Measurements from ENCODE around the gene RAB3C. TPM values are rescaled to one million over a fixed set of nuclear protein-coding genes. Genes with fewer than 3 reads are reported as not detected.

The RAB3C gene
- total and polyA plus RNA-seq, 2 experiments from 2014 or later, result 15.0 to 30.6 TPM

DNA sequence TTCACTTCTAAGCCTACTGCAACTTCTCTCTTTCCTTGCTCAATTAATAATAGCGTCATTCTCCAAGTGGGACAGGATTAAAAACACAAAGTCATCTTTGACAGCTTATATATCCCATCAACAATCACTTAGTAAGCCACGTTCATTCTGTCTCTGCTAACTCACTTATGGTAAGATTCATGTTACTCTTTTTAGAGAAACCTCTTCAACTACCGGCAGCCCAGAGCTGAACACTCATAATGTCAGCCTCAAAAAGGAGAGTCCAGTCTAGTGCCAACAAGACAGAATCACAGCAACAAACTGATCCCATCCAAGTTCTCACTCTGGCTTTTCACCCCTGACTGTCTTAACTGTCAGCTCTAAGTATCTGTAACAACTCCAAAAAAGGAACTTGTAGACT, 196.0 kb downstream of the RAB3C start (continued):
- TF ChIP-seq ETS1 (IDR thresholded peaks at IDR 0.05), result no peak
- TF ChIP-seq JUNB (IDR thresholded peaks at IDR 0.05; ENCODE audit: unreplicated experiment), result no peak

DNA sequence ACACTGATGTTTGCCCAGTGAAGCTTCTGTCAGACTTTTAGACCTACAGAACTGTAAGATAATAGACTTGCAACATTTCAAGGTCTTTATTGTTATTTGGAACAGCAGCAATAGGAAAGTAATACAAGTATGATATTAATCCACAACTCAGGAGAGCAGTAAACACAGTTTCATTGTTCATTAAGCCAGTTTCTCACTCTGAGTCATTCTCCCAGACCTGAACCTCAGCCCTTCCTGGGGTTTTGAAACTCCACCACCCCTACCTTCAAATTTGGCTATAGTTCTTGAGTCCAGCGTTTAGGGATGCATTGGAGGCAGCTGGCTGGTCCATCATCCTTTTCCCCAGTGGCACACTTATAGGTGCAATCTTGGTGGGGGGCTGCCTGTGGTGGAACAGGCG, 203.2 kb downstream of the RAB3C start:
- H3K4me2 ChIP-seq, result no peak overlapping the region
- no peaks in the 10 kb centered on the region for H3K36me3 ChIP-seq (ENCODE audit: insufficient read depth)
- no peaks in the 10 kb centered on the region for H3F3A ChIP-seq (replicated peaks; ENCODE audit: low read depth)
- no peaks in the 10 kb centered on the region; the same call in 1 of the 2 replicates for H3K9me2 ChIP-seq (ENCODE audit: insufficient read depth)
- no peak overlapping the region for H2AFZ ChIP-seq
- H3K27ac Mint-ChIP-seq, result no peak overlapping the region
- no peaks in the 10 kb centered on the region for H3K9me3 Mint-ChIP-seq
- H4K20me1 ChIP-seq (replicated peaks; ENCODE audit: insufficient read depth), result no peaks in the 10 kb centered on the region
- H3K27me3 ChIP-seq (ENCODE audit: insufficient read depth), result no peaks in the 10 kb centered on the region
- H3K36me3 Mint-ChIP-seq (ENCODE audit: low read depth), result no peaks in the 10 kb centered on the region
- H3K4me1 ChIP-seq (ENCODE audit: insufficient read depth), result peaks cover 6% of the 10 kb centered on the region; the same call in 1 of the 2 replicates
- no peaks in the 10 kb centered on the region for H3K27me3 Mint-ChIP-seq (ENCODE audit: insufficient read depth, low read depth, poor library complexity)
- no peak overlapping the region for H3K27ac ChIP-seq (ENCODE audit: low read depth)
- no peak overlapping the region for H3K4me3 Mint-ChIP-seq
- DNase-seq (ENCODE audit: low spot score) (no peak), ATAC-seq (no peak)
- no peak for TF ChIP-seq STAT1 (IDR thresholded peaks at IDR 0.05; ENCODE audit: unreplicated experiment)
- TF ChIP-seq ETS1 (IDR thresholded peaks at IDR 0.05), result no peak
- TF ChIP-seq, protein P1, sequence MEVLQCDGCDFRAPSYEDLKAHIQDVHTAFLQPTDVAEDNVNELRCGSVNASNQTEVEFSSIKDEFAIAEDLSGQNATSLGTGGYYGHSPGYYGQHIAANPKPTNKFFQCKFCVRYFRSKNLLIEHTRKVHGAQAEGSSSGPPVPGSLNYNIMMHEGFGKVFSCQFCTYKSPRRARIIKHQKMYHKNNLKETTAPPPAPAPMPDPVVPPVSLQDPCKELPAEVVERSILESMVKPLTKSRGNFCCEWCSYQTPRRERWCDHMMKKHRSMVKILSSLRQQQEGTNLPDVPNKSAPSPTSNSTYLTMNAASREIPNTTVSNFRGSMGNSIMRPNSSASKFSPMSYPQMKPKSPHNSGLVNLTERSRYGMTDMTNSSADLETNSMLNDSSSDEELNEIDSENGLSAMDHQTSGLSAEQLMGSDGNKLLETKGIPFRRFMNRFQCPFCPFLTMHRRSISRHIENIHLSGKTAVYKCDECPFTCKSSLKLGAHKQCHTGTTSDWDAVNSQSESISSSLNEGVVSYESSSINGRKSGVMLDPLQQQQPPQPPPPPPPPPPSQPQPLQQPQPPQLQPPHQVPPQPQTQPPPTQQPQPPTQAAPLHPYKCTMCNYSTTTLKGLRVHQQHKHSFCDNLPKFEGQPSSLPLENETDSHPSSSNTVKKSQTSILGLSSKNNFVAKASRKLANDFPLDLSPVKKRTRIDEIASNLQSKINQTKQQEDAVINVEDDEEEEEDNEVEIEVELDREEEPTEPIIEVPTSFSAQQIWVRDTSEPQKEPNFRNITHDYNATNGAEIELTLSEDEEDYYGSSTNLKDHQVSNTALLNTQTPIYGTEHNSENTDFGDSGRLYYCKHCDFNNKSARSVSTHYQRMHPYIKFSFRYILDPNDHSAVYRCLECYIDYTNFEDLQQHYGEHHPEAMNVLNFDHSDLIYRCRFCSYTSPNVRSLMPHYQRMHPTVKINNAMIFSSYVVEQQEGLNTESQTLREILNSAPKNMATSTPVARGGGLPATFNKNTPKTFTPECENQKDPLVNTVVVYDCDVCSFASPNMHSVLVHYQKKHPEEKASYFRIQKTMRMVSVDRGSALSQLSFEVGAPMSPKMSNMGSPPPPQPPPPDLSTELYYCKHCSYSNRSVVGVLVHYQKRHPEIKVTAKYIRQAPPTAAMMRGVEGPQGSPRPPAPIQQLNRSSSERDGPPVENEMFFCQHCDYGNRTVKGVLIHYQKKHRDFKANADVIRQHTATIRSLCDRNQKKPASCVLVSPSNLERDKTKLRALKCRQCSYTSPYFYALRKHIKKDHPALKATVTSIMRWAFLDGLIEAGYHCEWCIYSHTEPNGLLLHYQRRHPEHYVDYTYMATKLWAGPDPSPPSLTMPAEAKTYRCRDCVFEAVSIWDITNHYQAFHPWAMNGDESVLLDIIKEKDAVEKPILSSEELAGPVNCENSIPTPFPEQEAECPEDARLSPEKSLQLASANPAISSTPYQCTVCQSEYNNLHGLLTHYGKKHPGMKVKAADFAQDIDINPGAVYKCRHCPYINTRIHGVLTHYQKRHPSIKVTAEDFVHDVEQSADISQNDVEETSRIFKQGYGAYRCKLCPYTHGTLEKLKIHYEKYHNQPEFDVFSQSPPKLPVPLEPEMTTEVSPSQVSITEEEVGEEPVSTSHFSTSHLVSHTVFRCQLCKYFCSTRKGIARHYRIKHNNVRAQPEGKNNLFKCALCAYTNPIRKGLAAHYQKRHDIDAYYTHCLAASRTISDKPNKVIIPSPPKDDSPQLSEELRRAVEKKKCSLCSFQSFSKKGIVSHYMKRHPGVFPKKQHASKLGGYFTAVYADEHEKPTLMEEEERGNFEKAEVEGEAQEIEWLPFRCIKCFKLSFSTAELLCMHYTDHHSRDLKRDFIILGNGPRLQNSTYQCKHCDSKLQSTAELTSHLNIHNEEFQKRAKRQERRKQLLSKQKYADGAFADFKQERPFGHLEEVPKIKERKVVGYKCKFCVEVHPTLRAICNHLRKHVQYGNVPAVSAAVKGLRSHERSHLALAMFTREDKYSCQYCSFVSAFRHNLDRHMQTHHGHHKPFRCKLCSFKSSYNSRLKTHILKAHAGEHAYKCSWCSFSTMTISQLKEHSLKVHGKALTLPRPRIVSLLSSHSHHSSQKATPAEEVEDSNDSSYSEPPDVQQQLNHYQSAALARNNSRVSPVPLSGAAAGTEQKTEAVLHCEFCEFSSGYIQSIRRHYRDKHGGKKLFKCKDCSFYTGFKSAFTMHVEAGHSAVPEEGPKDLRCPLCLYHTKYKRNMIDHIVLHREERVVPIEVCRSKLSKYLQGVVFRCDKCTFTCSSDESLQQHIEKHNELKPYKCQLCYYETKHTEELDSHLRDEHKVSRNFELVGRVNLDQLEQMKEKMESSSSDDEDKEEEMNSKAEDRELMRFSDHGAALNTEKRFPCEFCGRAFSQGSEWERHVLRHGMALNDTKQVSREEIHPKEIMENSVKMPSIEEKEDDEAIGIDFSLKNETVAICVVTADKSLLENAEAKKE (CRISPR knock-in tag; IDR thresholded peaks at IDR 0.05), result no peak
- no peak for TF ChIP-seq ZNF114 (CRISPR knock-in tag; IDR thresholded peaks at IDR 0.05)
- H3K4me1 Mint-ChIP-seq, result peaks cover 20% of the 10 kb centered on the region
- H3K4me3 ChIP-seq, result no peak overlapping the region
- H3K79me2 ChIP-seq (replicated peaks; ENCODE audit: insufficient read depth), result no peaks in the 10 kb centered on the region
